HUES6 (cell line): ENCODE measurements around the gene RILP.
A peak's percentile ranks its signal among the peaks of the same experiment; 100 is the strongest.

Experiments used
- H3K27ac ChIP-seq: 2 replicates; pipeline ENCODE4 v1.7.0; 2013; ENCODE audit warnings: low read depth, mild to moderate bottlenecking, low read length, inconsistent platforms
- H3K27me3 ChIP-seq: 2 replicates; pipeline ENCODE4 v1.6.1; 2013; ENCODE audit warnings: low read length; ENCODE audit not compliant: control insufficient read depth, insufficient read depth
- H3K36me3 ChIP-seq: 2 replicates; pipeline ENCODE4 v1.6.1; 2013; ENCODE audit warnings: low read length; ENCODE audit not compliant: control insufficient read depth, insufficient read depth
- H3K4me1 ChIP-seq: 2 replicates; pipeline ENCODE4 v1.6.1; 2013; ENCODE audit warnings: low read length; ENCODE audit not compliant: control insufficient read depth, insufficient read depth
- H3K4me3 ChIP-seq: 2 replicates; pipeline ENCODE4 v1.5.1; 2013; ENCODE audit warnings: low read depth, low read length
- H3K9ac ChIP-seq: one replicate; pipeline ENCODE4 v1.6.1; 2013; ENCODE audit warnings: mild to moderate bottlenecking, low read length
- H3K9me3 ChIP-seq: 2 replicates; pipeline ENCODE4 v1.6.1; 2013; ENCODE audit warnings: low read depth, low read length; ENCODE audit not compliant: control insufficient read depth, insufficient read depth

The RILP gene

DNA sequence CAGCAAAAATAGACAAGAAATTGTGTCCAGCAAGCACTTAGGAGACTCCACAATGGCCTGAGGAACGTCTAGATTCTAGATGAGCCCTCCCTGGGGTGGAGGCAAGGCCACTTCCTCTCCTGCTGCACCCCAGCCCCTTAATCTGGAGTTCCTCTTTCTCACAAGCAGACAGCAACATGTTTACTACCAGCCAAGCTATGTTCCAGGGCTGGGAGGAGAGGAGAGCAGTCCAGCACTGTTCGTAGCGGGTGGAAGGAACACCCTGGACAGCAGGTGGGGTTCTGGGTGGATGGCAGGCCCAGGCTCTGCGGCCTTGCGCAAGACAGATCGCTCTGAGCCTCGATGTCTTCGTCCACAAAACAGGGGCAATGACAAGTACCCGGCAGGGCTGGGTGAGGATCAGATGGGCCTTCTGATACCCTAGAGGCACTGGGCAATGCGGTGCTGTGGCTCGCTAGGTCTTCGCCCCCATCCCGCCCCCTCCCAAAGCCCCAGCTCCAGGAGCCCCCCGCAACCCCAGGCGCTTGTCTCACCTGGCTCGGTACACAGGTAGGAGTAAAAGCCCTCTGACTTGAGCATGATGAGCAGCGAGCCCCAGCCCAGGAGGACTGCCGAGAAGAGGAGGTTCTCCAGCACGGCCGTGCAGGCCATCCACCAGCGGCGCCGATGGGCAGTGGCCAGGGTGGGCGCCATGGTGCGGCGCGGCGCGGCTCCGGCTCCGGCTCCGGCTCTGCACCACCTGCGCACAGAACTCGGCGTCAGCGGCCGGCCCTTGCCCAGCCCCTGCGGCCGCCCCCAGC is 22.3 kb downstream of the RILP start:
- Histone ChIP-seq H3K9me3 (no peaks in the 10 kb centered on the region), H3K36me3 (no peaks in the 10 kb centered on the region; the same call in 1 of the 2 replicates), H3K4me3 (peak overlapping the region; percentile 82), H3K27me3 (no peaks in the 10 kb centered on the region; the same call in 1 of the 2 replicates), H3K9ac (peak overlapping the region; percentile 47), H3K27ac (no peak overlapping the region), H3K4me1 (peaks cover 20% of the 10 kb centered on the region)

DNA sequence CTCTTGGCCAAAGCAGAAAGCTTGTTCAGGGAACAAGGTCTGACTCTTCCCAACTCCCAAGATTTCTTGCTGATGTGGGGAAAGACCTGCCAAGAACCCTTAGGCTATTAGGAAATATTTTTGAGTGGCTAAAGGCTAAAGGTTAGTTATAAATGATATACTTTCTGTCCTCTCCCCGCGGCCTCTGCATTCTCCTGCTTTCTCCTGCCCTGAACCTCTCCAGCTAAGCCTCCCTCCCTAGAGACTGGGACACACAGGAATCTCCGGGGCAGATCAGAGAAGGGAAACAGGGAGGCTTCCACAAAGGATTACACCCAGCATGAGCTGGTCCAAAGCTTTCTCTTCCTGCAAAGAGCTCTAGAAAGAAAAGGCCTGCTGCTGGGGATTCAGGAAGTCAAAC is 23.3 kb downstream of the RILP start:
- H3K27ac ChIP-seq: no peak overlapping the region
- H3K4me1 ChIP-seq: peaks cover 25% of the 10 kb centered on the region
- peaks cover 2% of the 10 kb centered on the region; the same call in 1 of the 2 replicates for H3K36me3 ChIP-seq
- H3K9ac ChIP-seq: no peak overlapping the region
- no peak overlapping the region for H3K4me3 ChIP-seq
- H3K9me3 ChIP-seq: no peaks in the 10 kb centered on the region
- no peaks in the 10 kb centered on the region; the same call in 1 of the 2 replicates for H3K27me3 ChIP-seq

DNA sequence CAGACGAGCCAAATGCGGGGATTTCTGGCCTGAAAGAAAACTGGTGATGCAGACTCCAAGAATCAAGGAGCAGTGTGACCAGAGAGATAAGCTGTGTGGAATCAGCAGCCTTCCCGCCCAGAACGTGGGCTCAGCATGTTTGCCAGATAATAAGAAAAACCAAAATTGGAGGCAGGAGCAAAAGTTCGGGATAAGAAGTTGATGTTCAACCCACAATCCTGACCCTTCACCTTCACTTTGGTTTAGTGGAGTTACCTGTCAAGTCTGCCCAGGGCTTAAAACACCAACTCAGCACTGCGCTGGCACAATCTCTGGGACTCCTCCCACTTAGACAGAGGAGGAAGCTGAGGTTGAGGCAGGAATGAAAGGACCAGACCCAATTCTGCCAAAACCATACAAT is 24.1 kb downstream of the RILP start:
- Histone ChIP-seq H3K27me3 (no peaks in the 10 kb centered on the region; the same call in 1 of the 2 replicates), H3K27ac (no peak overlapping the region), H3K4me1 (peaks cover 28% of the 10 kb centered on the region), H3K36me3 (peaks cover 2% of the 10 kb centered on the region; the same call in 1 of the 2 replicates), H3K4me3 (no peak overlapping the region), H3K9ac (no peak overlapping the region), H3K9me3 (no peaks in the 10 kb centered on the region)

DNA sequence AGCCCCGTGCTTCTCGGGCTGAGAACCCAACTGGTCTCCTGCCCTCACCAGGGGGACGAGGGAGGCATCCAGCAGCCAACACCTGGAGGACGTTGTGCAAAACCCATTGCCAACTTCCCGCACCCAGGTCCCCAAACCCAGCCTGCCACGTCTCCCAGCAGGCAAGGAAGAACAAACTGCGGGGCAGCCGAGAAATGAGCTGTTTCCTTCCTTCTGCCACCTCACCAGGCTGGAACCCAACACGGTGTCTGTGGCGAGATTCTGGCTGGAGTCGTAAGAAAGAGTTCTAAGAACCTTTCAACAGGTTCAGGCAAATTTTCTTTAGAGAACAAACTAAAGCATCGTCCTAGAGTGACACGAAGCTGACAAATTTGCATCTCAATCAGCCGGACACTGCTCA is 24.6 kb downstream of the RILP start:
- Histone ChIP-seq H3K9me3 (no peaks in the 10 kb centered on the region), H3K4me1 (peaks cover 24% of the 10 kb centered on the region), H3K27ac (no peak overlapping the region), H3K27me3 (no peaks in the 10 kb centered on the region; the same call in 1 of the 2 replicates), H3K4me3 (no peak overlapping the region), H3K9ac (no peak overlapping the region), H3K36me3 (peaks cover 2% of the 10 kb centered on the region; the same call in 1 of the 2 replicates)

DNA sequence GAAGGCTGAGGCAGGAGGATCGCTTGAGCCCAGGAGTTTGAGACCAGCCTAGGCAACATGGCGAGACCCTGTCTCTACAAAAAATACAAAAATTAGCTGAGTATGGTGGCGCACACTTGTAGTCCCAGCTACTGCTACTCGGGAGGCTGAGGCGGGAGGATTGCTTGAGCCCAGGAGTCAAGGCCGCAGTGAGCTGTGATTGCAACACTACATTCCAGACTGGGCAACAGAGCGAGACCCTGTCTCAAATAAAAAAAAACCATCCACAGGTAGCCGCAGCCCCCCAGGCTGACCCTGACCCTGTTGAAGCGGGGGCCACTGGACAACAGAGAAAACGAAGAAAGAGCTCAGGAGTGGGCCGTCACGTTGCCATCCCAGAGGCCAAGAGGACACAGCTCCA is 25.0 kb downstream of the RILP start:
- Histone ChIP-seq H3K27ac (no peak overlapping the region), H3K9me3 (no peaks in the 10 kb centered on the region), H3K4me3 (no peak overlapping the region), H3K9ac (no peak overlapping the region), H3K36me3 (peaks cover 2% of the 10 kb centered on the region; the same call in 1 of the 2 replicates), H3K27me3 (no peaks in the 10 kb centered on the region; the same call in 1 of the 2 replicates), H3K4me1 (peaks cover 24% of the 10 kb centered on the region)

DNA sequence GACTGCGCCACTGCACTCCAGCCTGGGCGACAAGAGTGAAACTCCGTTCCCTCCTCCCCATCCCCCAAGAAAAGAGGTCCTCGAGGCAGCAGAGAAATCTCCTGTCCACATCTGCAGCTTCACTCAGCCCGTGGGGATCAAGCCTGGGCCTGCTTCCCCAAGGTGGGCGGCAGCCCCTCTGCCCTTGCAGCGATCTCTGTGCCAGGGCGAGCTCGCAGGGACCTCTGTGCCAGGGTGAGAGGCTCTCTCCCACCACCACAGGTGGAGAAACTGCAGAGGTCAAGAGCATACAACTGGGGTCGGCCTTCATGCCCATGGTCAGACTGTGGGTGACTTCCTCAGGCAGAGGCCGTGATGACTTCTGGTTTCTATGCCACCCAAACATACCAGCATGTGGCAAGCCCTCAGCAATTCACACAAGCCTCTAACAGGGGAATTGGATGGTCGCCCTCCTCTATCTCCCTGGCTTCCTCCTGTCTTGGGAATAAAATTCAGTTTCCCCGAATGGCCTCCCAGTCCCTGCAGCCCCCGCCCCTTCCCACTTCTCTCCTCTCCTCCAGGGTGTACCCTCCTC is 26.5 kb downstream of the RILP start:
- H3K9me3 ChIP-seq: no peaks in the 10 kb centered on the region
- no peak overlapping the region for H3K9ac ChIP-seq
- no peak overlapping the region for H3K27ac ChIP-seq
- H3K4me1 ChIP-seq: peaks cover 25% of the 10 kb centered on the region
- H3K27me3 ChIP-seq: no peaks in the 10 kb centered on the region; the same call in 1 of the 2 replicates
- no peak overlapping the region for H3K4me3 ChIP-seq
- H3K36me3 ChIP-seq: peaks cover 2% of the 10 kb centered on the region; the same call in 1 of the 2 replicates

DNA sequence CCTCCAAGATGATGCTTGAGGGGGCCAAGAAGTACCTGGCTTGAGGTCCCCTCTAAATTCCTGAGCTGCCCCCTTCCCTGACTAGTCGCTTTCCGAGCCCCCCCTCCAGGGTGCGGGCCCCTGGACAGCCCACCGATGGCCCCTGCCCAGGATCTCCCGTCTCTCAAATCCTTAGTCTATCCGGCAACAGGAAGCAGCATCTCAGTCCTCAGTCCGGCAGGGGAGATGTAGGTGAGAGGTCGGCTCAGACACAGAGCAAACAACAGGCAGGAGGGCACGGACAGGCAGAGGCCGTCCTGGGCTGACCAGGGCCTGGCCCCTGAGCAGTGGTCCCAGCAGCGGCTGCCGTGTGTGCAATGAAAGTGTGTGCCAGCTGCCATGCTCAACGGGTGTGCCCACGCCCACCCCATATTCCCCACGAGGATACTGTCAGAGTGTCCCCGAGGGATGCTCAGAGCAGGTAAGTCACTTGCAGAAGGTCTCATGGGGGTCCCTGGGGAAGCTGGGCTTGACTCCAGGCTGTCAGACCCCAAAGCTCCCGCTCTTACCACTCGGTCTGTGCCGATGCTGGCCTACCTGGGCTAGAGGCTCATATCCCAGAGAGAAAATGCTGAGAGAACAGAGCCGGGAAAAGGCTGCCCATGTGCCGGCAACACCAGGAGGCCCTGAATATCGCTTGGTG is 28.3 kb downstream of the RILP start:
- Histone ChIP-seq H3K9me3 (no peaks in the 10 kb centered on the region), H3K9ac (no peak overlapping the region), H3K36me3 (peaks cover 2% of the 10 kb centered on the region; the same call in 1 of the 2 replicates), H3K27ac (no peak overlapping the region), H3K27me3 (no peaks in the 10 kb centered on the region), H3K4me3 (no peak overlapping the region), H3K4me1 (peaks cover 17% of the 10 kb centered on the region; the same call in 1 of the 2 replicates)

DNA sequence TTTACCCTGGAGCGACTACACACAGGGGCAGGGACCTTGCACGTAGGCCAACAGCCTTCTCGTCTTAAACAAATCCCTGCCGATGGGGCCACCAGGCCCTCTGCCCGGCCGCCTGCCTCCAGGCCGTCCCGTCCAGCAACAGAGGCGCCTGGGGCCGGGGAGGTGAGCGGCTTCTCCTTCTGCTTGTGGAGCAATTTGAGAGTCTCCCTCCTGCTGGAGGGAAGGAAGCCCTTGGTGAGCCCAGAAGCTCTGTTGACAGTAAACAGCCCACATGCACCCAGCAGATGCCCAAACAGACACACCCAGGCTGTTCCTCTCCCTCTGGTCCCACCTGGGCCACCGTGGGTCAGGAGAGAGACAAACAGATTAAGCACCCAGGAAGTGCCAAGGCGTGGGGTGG is 29.2 kb downstream of the RILP start:
- H3K9me3 ChIP-seq: no peaks in the 10 kb centered on the region
- H3K36me3 ChIP-seq: peaks cover 2% of the 10 kb centered on the region; the same call in 1 of the 2 replicates
- no peak overlapping the region for H3K9ac ChIP-seq
- H3K4me3 ChIP-seq: no peak overlapping the region
- H3K4me1 ChIP-seq: peaks cover 13% of the 10 kb centered on the region; the same call in 1 of the 2 replicates
- no peak overlapping the region for H3K27ac ChIP-seq
- H3K27me3 ChIP-seq: no peaks in the 10 kb centered on the region

DNA sequence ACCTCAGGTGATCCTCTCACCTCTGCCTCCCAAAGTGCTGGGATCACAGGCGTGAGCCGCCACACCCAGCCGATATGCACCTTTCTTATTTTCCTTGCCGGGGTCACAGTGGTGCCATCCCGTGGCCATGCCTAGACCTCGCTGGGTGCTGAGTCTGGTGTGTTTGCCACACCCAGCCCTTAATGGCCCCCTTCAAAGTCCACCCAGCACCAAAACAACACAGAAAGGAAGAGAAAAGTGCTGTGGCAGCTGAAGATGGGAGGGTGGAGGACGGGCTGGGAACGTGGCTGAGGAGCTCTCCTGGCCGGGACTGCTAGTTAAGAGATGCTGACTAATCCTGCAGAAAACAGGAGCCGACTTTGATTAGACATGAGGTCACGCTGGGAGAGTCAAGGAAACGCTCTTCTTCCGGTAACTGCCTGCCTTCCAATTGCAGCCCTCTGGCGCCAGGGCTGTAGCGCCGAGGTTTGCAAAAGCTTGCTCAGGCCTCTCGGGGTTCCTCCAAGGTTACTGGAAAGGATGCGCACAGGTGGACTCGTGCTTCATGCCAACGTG is 32.0 kb downstream of the RILP start:
- Histone ChIP-seq H3K9ac (peak overlapping the region; percentile 13), H3K9me3 (no peaks in the 10 kb centered on the region), H3K4me3 (no peak overlapping the region), H3K4me1 (peaks cover 13% of the 10 kb centered on the region; the same call in 1 of the 2 replicates), H3K27me3 (no peaks in the 10 kb centered on the region), H3K27ac (no peak overlapping the region), H3K36me3 (peaks cover 12% of the 10 kb centered on the region)

DNA sequence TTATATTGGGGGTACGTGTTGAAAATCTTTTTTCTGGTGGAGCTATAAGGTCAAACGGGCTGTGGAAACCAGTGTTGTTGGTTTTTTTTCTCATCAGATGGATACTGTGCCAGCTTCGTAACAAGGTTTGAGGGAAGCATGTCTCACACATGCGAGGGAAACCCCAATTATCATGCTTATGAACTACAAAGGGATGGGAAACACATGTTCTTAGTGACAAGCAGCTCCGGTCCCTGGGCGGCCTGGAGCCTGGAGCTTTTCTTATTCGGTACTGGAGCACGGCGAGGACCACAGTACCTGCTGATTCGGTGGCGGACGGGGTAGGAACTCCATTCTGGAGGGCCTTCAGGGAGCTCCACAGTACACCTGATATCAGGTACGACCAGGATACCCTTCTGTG is 33.6 kb downstream of the RILP start:
- Histone ChIP-seq H3K4me3 (no peak overlapping the region), H3K9ac (no peak overlapping the region), H3K27ac (no peak overlapping the region)

More for the DNA sequence above, 33.6 kb downstream of the RILP start:
- Histone ChIP-seq H3K9me3 (no peaks in the 10 kb centered on the region), H3K4me1 (peaks cover 5% of the 10 kb centered on the region; the same call in 1 of the 2 replicates), H3K36me3 (peaks cover 14% of the 10 kb centered on the region), H3K27me3 (no peaks in the 10 kb centered on the region)
